Activated CD4-positive, alpha-beta T cell treated with anti-CD3 and anti-CD28 coated beads, Interleukin-2, amount 50 U/mL, for 24 hours (primary cell): ENCODE results near the gene ZNF782.
"Not testable (repeated sequence)": the region's sequence is repeated elsewhere in the genome, so short reads cannot be mapped to it uniquely, and the experiment has no call there.

Experiments
- DNase-seq, 2 donors: peaks; one replicate each; pipeline ENCODE4 v3.0.0-alpha.2; 2020; ENCODE audit warnings: low read depth in 1 of 2, low spot score in 1 of 2

ZNF782 gene

GRCh38 chr9:96854651-96855273 is 448 bp upstream of the ZNF782 start:
- DNase-seq, result no peak

GRCh38 chr9:96852676-96853075 is 1.6 kb downstream of the ZNF782 start:
- no peak for DNase-seq

- no peak for DNase-seq
Measured at GRCh38 chr9:96844040-96844439, 10.3 kb downstream of the ZNF782 start.

- DNase-seq, result no peak
Measured at GRCh38 chr9:96818533-96818932, 35.8 kb downstream of the ZNF782 start.

GRCh38 chr9:96817973-96818372 is 36.3 kb downstream of the ZNF782 start:
- DNase-seq, result no peak

- DNase-seq, result no peak
Measured at GRCh38 chr9:96813607-96814006, 40.7 kb downstream of the ZNF782 start.

GRCh38 chr9:96798959-96799358 is 55.4 kb downstream of the ZNF782 start:
- DNase-seq, result not testable (repeated sequence)

GRCh38 chr9:96784021-96784420 is 70.3 kb downstream of the ZNF782 start:
- no peak for DNase-seq

GRCh38 chr9:96782235-96782634 is 72.1 kb downstream of the ZNF782 start:
- DNase-seq, result no peak

GRCh38 chr9:96781552-96781951 is 72.8 kb downstream of the ZNF782 start:
- DNase-seq, result no peak

GRCh38 chr9:96779089-96779488 is 75.2 kb downstream of the ZNF782 start:
- DNase-seq, result no peak

GRCh38 chr9:96777426-96777864 is 76.9 kb downstream of the ZNF782 start:
- no peak for DNase-seq

GRCh38 chr9:96771124-96771523 is 83.2 kb downstream of the ZNF782 start:
- DNase-seq, result no peak

GRCh38 chr9:96769989-96770388 is 84.3 kb downstream of the ZNF782 start:
- DNase-seq, result no peak
